CD4-positive, alpha-beta T cell treated with Interleukin-15 for 4 hours (primary cell): ENCODE results near the gene ADAM19.
"Not testable (repeated sequence)": the region's sequence is repeated elsewhere in the genome, so short reads cannot be mapped to it uniquely, and the experiment has no call there.

Experiments
- DNase-seq: peaks from one replicate; pipeline ENCODE4 v3.0.0-alpha.2; 2020; ENCODE audit warnings: low spot score

ADAM19 gene

GRCh38 chr5:157485340-157485739 is 90.2 kb downstream of the ADAM19 start:
- DNase-seq, result no peak

- no peak for DNase-seq
Measured at GRCh38 chr5:157484768-157485167, 90.8 kb downstream of the ADAM19 start.

GRCh38 chr5:157482702-157483101 is 92.9 kb downstream of the ADAM19 start:
- not testable (repeated sequence) for DNase-seq

- DNase-seq, result no peak
Measured at GRCh38 chr5:157481666-157482065, 93.9 kb downstream of the ADAM19 start.

GRCh38 chr5:157481265-157481664 is 94.3 kb downstream of the ADAM19 start:
- no peak for DNase-seq

GRCh38 chr5:157479612-157480510 is 95.7 kb downstream of the ADAM19 start:
- no peak for DNase-seq

GRCh38 chr5:157479166-157479565 is 96.4 kb downstream of the ADAM19 start:
- DNase-seq, result no peak

GRCh38 chr5:157478726-157479125 is 96.8 kb downstream of the ADAM19 start:
- no peak for DNase-seq

GRCh38 chr5:157477814-157478494 is 97.6 kb downstream of the ADAM19 start:
- DNase-seq, result no peak

- DNase-seq, result peak; percentile 51
Measured at GRCh38 chr5:157476702-157477408, 98.7 kb downstream of the ADAM19 start.

GRCh38 chr5:157475432-157475831 is 100.1 kb downstream of the ADAM19 start:
- no peak for DNase-seq

- no peak for DNase-seq
Measured at GRCh38 chr5:157473383-157474320, 101.9 kb downstream of the ADAM19 start.

- DNase-seq, result no peak
Measured at GRCh38 chr5:157471709-157472108, 103.9 kb downstream of the ADAM19 start.

GRCh38 chr5:157470631-157471030 is 104.9 kb downstream of the ADAM19 start:
- no peak for DNase-seq

GRCh38 chr5:157469687-157470086 is 105.9 kb downstream of the ADAM19 start:
- DNase-seq, result no peak

- no peak for DNase-seq
Measured at GRCh38 chr5:157469073-157469472, 106.5 kb downstream of the ADAM19 start.

- no peak for DNase-seq
Measured at GRCh38 chr5:157468293-157468965, 107.1 kb downstream of the ADAM19 start.

- peak; percentile 44 for DNase-seq
Measured at GRCh38 chr5:157464519-157465171, 110.9 kb downstream of the ADAM19 start.

- no peak for DNase-seq
Measured at GRCh38 chr5:157463621-157464518, 111.7 kb downstream of the ADAM19 start.
